ENCODE data around the gene VOPP1.

VOPP1 gene

GRCh38 chr7:55576753-55577152, 4.5 kb upstream of the VOPP1 start:
- DNase-seq: no peak

- no peak for DNase-seq
Observed at GRCh38 chr7:55575733-55576132, 3.4 kb upstream of the VOPP1 start.

- no peak for DNase-seq
Observed at GRCh38 chr7:55575098-55575497, 2.8 kb upstream of the VOPP1 start.

GRCh38 chr7:55574051-55574717, 1.9 kb upstream of the VOPP1 start:
- no peak for DNase-seq

GRCh38 chr7:55573234-55573900, 1.1 kb upstream of the VOPP1 start:
- no peak for DNase-seq

- DNase-seq: peak; percentile 64
Observed at GRCh38 chr7:55571511-55572377, 558 bp downstream of the VOPP1 start.

- DNase-seq: no peak
Observed at GRCh38 chr7:55570939-55571338, 1.4 kb downstream of the VOPP1 start.

- DNase-seq: no peak
Observed at GRCh38 chr7:55570218-55570873, 2.0 kb downstream of the VOPP1 start.

GRCh38 chr7:55569797-55570196, 2.5 kb downstream of the VOPP1 start:
- no peak for DNase-seq

- no peak for DNase-seq
Observed at GRCh38 chr7:55569269-55569663, 3.0 kb downstream of the VOPP1 start.

GRCh38 chr7:55568613-55569268, 3.6 kb downstream of the VOPP1 start:
- no peak for DNase-seq

- DNase-seq: no peak
Observed at GRCh38 chr7:55567571-55567970, 4.7 kb downstream of the VOPP1 start.

GRCh38 chr7:55565681-55566080, 6.6 kb downstream of the VOPP1 start:
- DNase-seq: no peak

- DNase-seq: no peak
Observed at GRCh38 chr7:55563596-55564325, 8.5 kb downstream of the VOPP1 start.

GRCh38 chr7:55561690-55562089, 10.6 kb downstream of the VOPP1 start:
- no peak for DNase-seq

GRCh38 chr7:55558962-55559920, 13.1 kb downstream of the VOPP1 start:
- no peak for DNase-seq

- DNase-seq: no peak
Observed at GRCh38 chr7:55557666-55558188, 14.6 kb downstream of the VOPP1 start.

- DNase-seq: no peak
Observed at GRCh38 chr7:55556492-55556891, 15.8 kb downstream of the VOPP1 start.

- DNase-seq: no peak
Observed at GRCh38 chr7:55556031-55556430, 16.3 kb downstream of the VOPP1 start.

- DNase-seq: no peak
Observed at GRCh38 chr7:55555160-55555559, 17.1 kb downstream of the VOPP1 start.
